GM12892 (cell line): Measurements from ENCODE around the gene FOXL3.

Source experiments
- POLR2A ChIP-seq: IDR thresholded peaks from 2 replicates; pipeline ENCODE4 v1.6.1; 2011; ENCODE audit warnings: low read depth, low read length, control low read depth
- POLR2AphosphoS5 ChIP-seq: IDR thresholded peaks from 2 replicates; pipeline ENCODE4 v1.6.1; 2011; ENCODE audit warnings: low read depth, low read length, control low read depth

GRCh38 chr7:311796-312195, 21.8 kb downstream of the FOXL3 start:
- TF ChIP-seq POLR2A (no peak), POLR2AphosphoS5 (no peak)
